Stimulated activated CD4-positive, alpha-beta T cell treated with anti-CD3 and anti-CD28 coated beads, Interleukin-15, amount 100 ng/mL, for 24 hours (primary cell): ENCODE measurements around the gene ICAM1.
"Not testable (repeated sequence)": the region's sequence is repeated elsewhere in the genome, so short reads cannot be mapped to it uniquely, and the experiment has no call there.

Experiments used
- DNase-seq: peaks from one replicate; pipeline ENCODE4 v3.0.0-alpha.2; 2020

The ICAM1 gene

DNA sequence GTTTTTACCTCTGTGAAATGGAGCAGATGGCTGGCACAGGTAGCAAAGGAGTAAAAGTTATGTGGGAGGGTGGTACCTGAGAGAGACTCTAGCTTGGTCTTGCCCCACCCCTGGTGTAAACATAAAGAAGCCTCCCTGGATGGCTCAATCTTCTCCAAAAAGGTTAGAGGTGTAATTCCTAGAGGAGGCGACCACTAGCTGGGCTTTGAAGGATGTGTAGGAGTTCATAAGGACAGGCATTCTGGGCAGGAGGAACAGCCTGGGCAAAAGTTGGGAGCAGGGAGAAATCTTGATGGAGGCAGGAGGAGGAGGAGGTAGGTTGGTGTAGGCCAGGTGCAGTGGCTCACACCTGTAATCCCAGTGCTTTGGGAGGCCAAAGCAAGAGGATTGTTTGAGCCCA, 8.0 kb downstream of the ICAM1 start:
- no peak for DNase-seq

DNA sequence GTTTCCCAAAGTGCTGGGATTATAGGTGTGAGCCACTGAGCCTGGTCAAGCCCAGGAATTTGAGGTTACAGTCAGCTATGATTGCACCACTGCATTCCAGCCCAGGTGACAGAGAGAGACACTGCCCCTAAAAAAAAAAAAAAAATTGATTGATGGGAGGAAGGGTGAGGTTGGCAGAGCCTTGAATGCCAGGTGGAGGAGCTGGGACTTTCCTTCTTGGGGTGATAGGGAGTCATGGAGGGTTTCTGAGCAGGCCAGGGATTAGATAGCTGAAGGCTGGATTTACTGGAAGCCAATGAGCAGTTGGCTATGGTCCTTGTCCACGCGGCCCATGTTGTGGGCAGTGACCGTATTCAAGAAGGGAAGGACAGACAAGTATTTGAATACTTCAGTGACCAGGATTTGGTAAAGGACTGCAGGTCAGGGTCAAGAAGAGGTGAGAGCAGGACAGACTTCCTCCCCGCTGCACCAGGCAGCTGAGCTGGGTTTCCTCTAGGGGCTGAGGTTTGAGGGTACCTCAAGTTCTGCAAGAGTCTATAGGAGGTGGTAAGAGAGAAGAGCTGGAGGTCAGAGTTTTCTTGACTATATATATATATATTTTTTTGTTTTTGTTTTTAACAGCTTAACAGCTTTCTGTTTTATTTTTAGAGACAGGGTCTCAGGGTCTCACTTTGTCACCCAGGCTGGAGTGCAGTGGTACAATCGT, 9.0 kb downstream of the ICAM1 start:
- no peak for DNase-seq

DNA sequence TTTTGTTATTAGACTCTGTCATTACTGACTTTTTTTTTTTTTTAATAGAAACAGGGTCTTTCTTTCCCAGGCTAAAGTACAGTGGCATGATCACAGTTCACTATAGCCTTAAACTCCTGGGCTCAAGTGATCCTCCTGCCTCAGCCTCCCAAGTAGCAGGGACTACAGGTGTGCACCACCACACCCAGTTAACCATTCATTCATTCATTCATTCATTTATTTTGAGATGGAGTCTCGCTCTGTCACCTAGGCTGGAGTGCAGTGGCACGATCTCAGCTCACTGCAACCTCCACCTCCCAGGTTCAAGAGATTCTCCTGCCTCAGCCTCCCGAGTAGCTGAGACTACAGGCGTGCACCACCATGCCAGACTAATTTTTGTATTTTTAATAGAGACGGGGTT, 11.1 kb downstream of the ICAM1 start:
- DNase-seq = not testable (repeated sequence)

- no peak for DNase-seq
Observed at GRCh38 chr19:10283301-10284064, 12.6 kb downstream of the ICAM1 start.

GRCh38 chr19:10284065-10284959, 13.4 kb downstream of the ICAM1 start:
- DNase-seq = no peak

DNA sequence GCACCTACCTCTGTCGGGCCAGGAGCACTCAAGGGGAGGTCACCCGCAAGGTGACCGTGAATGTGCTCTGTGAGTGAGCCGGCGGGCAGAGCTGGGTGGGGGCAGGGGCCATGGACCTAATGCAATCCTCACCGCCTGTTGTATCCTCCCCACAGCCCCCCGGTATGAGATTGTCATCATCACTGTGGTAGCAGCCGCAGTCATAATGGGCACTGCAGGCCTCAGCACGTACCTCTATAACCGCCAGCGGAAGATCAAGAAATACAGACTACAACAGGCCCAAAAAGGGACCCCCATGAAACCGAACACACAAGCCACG, 14.0 kb downstream of the ICAM1 start:
- no peak for DNase-seq

- DNase-seq = no peak
Observed at GRCh38 chr19:10285393-10285792, 14.5 kb downstream of the ICAM1 start.

DNA sequence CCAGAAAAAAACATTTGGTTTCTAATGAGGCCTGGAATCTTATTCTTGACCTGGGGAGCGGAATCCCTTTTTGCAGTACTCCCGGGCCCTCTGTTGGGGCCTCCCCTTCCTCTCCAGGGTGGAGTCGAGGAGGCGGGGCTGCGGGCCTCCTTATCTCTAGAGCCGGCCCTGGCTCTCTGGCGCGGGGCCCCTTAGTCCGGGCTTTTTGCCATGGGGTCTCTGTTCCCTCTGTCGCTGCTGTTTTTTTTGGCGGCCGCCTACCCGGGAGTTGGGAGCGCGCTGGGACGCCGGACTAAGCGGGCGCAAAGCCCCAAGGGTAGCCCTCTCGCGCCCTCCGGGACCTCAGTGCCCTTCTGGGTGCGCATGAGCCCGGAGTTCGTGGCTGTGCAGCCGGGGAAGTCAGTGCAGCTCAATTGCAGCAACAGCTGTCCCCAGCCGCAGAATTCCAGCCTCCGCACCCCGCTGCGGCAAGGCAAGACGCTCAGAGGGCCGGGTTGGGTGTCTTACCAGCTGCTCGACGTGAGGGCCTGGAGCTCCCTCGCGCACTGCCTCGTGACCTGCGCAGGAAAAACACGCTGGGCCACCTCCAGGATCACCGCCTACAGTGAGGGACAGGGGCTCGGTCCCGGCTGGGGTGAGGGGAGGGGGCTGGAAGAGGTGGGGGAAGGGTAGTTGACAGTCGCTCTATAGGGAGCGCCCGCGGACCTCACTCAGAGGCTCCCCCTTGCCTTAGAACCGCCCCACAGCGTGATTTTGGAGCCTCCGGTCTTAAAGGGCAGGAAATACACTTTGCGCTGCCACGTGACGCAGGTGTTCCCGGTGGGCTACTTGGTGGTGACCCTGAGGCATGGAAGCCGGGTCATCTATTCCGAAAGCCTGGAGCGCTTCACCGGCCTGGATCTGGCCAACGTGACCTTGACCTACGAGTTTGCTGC, 16.1 kb downstream of the ICAM1 start, which contains the start of gene ICAM4:
Gene ICAM4, plus strand, starts transcription at position 153 of the 935 bp plus-strand sequence. Its CDS starts 58 bp downstream, at position 211.
- peak; percentile 63 for DNase-seq

DNA sequence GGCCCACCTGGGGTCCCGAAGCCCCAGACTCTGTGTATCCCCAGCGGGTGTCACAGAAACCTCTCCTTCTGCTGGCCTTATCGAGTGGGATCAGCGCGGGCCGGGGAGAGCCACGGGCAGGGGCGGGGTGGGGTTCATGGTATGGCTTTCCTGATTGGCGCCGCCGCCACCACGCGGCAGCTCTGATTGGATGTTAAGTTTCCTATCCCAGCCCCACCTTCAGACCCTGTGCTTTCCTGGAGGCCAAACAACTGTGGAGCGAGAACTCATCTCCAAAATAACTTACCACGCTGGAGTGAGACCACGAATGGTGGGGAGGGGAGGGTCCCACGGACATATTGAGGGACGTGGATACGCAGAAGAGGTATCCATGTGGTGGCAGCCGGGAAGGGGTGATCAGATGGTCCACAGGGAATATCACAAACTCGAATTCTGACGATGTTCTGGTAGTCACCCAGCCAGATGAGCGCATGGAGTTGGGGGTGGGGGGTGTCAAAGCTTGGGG, 17.8 kb downstream of the ICAM1 start:
- peak; percentile 73 for DNase-seq

GRCh38 chr19:10289167-10289835, 18.4 kb downstream of the ICAM1 start:
- peak; percentile 80 for DNase-seq

DNA sequence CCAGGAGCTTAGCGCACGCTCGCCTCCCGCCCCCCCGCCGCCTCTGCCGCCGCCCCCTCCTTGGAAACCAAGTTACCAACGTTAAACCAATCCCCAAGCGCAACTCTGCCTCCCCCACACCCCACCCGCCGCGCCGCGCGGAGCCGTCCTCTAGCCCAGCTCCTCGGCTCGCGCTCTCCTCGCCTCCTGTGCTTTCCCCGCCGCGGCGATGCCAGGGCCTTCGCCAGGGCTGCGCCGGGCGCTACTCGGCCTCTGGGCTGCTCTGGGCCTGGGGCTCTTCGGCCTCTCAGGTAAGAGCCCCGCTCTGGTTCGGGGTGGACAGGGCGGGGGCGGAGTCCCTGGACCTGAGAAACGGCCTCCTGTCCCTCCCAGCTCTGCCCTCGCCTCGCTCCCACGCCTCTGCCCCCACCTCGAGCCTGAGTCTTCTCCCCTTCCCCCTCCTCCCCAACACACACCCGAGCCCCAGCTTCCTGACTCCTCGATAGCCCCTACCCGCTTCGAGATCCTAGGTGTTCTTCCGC, 19.0 kb downstream of the ICAM1 start, which contains the start of gene ICAM5:
Gene ICAM5, plus strand, starts transcription at position 117 of the 521 bp plus-strand sequence. Its CDS starts 92 bp downstream, at position 209.
- peak; percentile 61 for DNase-seq

DNA sequence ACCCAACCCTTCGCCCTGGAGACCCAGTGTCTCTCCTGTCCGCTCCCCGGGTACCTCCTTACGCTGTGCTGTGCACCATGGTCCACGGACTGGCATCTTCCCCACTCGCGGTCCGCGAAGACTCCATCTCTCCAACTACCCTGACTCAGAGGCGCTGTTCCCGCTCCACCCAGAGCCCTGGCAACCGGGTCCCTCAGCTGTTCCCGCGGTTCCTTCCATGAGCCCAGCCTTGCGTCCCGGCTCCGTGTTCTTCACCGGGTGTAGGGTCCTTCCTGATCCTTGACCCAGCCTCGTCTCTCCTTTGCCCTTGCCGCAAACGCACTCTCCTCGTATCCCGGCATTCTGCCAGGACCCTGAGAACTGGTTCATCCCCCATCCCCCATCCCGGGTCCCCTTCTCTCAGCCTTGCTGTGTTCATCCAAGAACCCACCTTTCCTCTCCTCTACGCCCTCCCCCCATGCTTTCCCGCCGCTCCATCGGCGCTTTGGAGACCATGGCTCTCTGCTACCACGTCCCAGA, 19.5 kb downstream of the ICAM1 start:
- peak; percentile 29 for DNase-seq

DNA sequence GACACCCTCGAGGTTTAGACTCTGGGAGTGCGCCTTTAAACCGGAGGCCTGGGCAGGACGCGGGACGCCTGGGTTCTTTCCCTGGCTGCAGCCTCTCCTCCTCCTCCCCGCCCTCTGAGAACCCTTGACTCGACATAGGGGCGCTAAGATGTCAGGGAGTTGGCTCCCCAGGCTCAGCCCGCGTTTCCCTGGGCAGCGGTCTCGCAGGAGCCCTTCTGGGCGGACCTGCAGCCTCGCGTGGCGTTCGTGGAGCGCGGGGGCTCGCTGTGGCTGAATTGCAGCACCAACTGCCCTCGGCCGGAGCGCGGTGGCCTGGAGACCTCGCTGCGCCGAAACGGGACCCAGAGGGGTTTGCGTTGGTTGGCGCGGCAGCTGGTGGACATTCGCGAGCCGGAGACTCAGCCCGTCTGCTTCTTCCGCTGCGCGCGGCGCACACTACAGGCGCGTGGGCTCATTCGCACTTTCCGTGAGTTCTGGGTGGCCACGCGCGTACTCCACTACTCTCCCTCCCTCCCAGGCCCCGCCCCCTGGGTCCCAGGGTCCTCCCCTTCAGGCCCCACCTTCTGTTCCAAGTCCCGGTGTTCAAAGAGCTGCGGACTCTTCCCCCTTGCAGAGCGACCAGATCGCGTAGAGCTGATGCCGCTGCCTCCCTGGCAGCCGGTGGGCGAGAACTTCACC, 20.1 kb downstream of the ICAM1 start:
- peak; percentile 73 for DNase-seq

- no peak for DNase-seq
Observed at GRCh38 chr19:10291554-10292205, 20.8 kb downstream of the ICAM1 start.

GRCh38 chr19:10292206-10292788, 21.4 kb downstream of the ICAM1 start:
- peak; percentile 84 for DNase-seq

- DNase-seq = peak; percentile 29
Observed at GRCh38 chr19:10292789-10293636, 22.1 kb downstream of the ICAM1 start.

GRCh38 chr19:10293637-10294367, 22.9 kb downstream of the ICAM1 start:
- no peak for DNase-seq

DNA sequence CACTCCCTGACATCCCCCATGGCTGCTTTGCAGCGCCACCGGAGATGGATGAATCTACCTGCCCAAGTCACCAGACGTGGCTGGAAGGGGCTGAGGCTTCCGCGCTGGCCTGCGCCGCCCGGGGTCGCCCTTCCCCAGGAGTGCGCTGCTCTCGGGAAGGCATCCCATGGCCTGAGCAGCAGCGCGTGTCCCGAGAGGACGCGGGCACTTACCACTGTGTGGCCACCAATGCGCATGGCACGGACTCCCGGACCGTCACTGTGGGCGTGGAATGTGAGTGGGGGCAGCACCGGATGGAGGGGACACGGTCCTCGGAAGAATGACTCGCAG, 23.4 kb downstream of the ICAM1 start:
- peak; percentile 23 for DNase-seq
